Immature natural killer cell (primary cell): Measurements from ENCODE around the gene CLSTN1. TPM values are rescaled to one million over a fixed set of nuclear protein-coding genes. Genes with fewer than 3 reads are reported as not detected.
A peak's percentile ranks its signal among the peaks of the same experiment; 100 is the strongest.
"Not testable (repeated sequence)": the region's sequence is repeated elsewhere in the genome, so short reads cannot be mapped to it uniquely, and the experiment has no call there.

ENCODE experiments used
- DNase-seq, 3 donors: peaks; one replicate each; pipeline ENCODE4 v3.0.0; 2022; ENCODE audit warnings: mixed read lengths in 1 of 3
- H3K27ac Mint-ChIP-seq, 6 donors: one replicate each; pipeline ENCODE4 v1.8.0; 2020; ENCODE audit warnings: mixed read lengths in 6 of 6, mild to moderate bottlenecking in 5 of 6, inconsistent platforms in 4 of 6, moderate library complexity in 3 of 6
- H3K27me3 Mint-ChIP-seq, 3 donors: one replicate each; pipeline ENCODE4 v1.8.0; 2020 to 2021; ENCODE audit warnings: low read depth in 3 of 3, mild to moderate bottlenecking in 3 of 3, mixed read lengths in 3 of 3, moderate library complexity in 3 of 3, inconsistent platforms in 1 of 3
- H3K36me3 Mint-ChIP-seq, 3 donors: one replicate each; pipeline ENCODE4 v1.8.0; 2020; ENCODE audit warnings: mixed read lengths in 3 of 3, inconsistent platforms in 2 of 3, mild to moderate bottlenecking in 2 of 3
- H3K4me1 Mint-ChIP-seq, 2 donors: one replicate each; pipeline ENCODE4 v1.8.0; 2020; ENCODE audit warnings: inconsistent platforms in 2 of 2, mild to moderate bottlenecking in 2 of 2, mixed read lengths in 2 of 2, moderate library complexity in 1 of 2
- H3K4me3 Mint-ChIP-seq, 5 donors: one replicate each; pipeline ENCODE4 v1.8.0; 2020; ENCODE audit warnings: mild to moderate bottlenecking in 5 of 5, mixed read lengths in 5 of 5, inconsistent platforms in 3 of 5, moderate library complexity in 3 of 5
- H3K9me3 Mint-ChIP-seq, 6 donors: one replicate each; pipeline ENCODE4 v1.8.0; 2020; ENCODE audit warnings: mild to moderate bottlenecking in 6 of 6, mixed read lengths in 6 of 6, inconsistent platforms in 4 of 6, moderate library complexity in 3 of 6
- polyA plus RNA-seq, 3 donors: library from polyadenylated mRNA; unstranded; fragments of 300-500 nt; fragmentation: Illumina TruSeq; gene quantifications; one replicate each; pipeline ENCODE4 v1.2.3, GENCODE V29; 2021

Gene CLSTN1
- polyA plus RNA-seq, 3 donors from 2014 or later: 7.4 to 35.7 (median 11.0) TPM

GRCh38 chr1:9720785-9721605 is 102.8 kb downstream of the CLSTN1 start:
- Mint-ChIP-seq H3K4me1 (peaks cover 28 to 49% of the 10 kb centered on the region in 2 donors), H3K36me3 (peaks cover 12 to 31% (median 12%) of the 10 kb centered on the region in 3 donors), H3K27me3 (peaks cover 7 to 17% (median 15%) of the 10 kb centered on the region in 3 donors), H3K27ac (peak overlapping the region in 2 of 6 donors; percentile 49 to 74), H3K9me3 (no peaks in the 10 kb centered on the region), H3K4me3 (no peak overlapping the region)
- no peak for DNase-seq

- DNase-seq: no peak
- Mint-ChIP-seq H3K27me3 (peaks cover 7 to 18% (median 15%) of the 10 kb centered on the region in 3 donors), H3K36me3 (peaks cover 12 to 30% (median 12%) of the 10 kb centered on the region in 3 donors), H3K27ac (peak overlapping the region in 3 of 6 donors; percentile 22 to 65 (median 28)), H3K4me3 (no peak overlapping the region), H3K4me1 (peaks cover 30 to 54% of the 10 kb centered on the region in 2 donors), H3K9me3 (no peaks in the 10 kb centered on the region)
Observed at GRCh38 chr1:9719978-9720722, 103.6 kb downstream of the CLSTN1 start.

GRCh38 chr1:9718006-9718680 is 105.6 kb downstream of the CLSTN1 start:
- Mint-ChIP-seq H3K27ac (peak overlapping the region; percentile 91 to 96 (median 94)), H3K9me3 (no peaks in the 10 kb centered on the region)
- DNase-seq: no peak

GRCh38 chr1:9717193-9718005 is 106.4 kb downstream of the CLSTN1 start:
- H3K9me3 Mint-ChIP-seq: no peaks in the 10 kb centered on the region
- H3K36me3 Mint-ChIP-seq: peaks cover 7 to 22% (median 14%) of the 10 kb centered on the region in 3 donors
- H3K4me1 Mint-ChIP-seq: peaks cover 41 to 56% of the 10 kb centered on the region in 2 donors
- peak overlapping the region; percentile 91 to 96 (median 94) for H3K27ac Mint-ChIP-seq
- peaks cover 6 to 14% (median 12%) of the 10 kb centered on the region in 3 donors for H3K27me3 Mint-ChIP-seq
- DNase-seq: peak; percentile 89 to 90 (median 90)
- H3K4me3 Mint-ChIP-seq: peak overlapping the region; percentile 76 to 91 (median 85)

More at GRCh38 chr1:9718006-9718680, 105.6 kb downstream of the CLSTN1 start:
- Mint-ChIP-seq H3K4me1 (peaks cover 39 to 52% of the 10 kb centered on the region in 2 donors), H3K36me3 (peaks cover 7 to 27% (median 18%) of the 10 kb centered on the region in 3 donors), H3K27me3 (peaks cover 6 to 15% (median 12%) of the 10 kb centered on the region in 3 donors), H3K4me3 (peak overlapping the region; percentile 76 to 91 (median 85))

- H3K27me3 Mint-ChIP-seq: peaks cover 9 to 17% (median 14%) of the 10 kb centered on the region in 3 donors
- DNase-seq: no peak
- H3K36me3 Mint-ChIP-seq: peaks cover 7 to 26% (median 17%) of the 10 kb centered on the region in 3 donors
- H3K9me3 Mint-ChIP-seq: no peaks in the 10 kb centered on the region
- H3K4me1 Mint-ChIP-seq: peaks cover 45 to 60% of the 10 kb centered on the region in 2 donors
- peak overlapping the region; percentile 91 to 96 (median 94) for H3K27ac Mint-ChIP-seq
- H3K4me3 Mint-ChIP-seq: peak overlapping the region; percentile 76 to 91 (median 85)
Observed at GRCh38 chr1:9716404-9717192, 107.2 kb downstream of the CLSTN1 start.

GRCh38 chr1:9715536-9716226 is 108.1 kb downstream of the CLSTN1 start:
- no peaks in the 10 kb centered on the region for H3K9me3 Mint-ChIP-seq
- H3K4me3 Mint-ChIP-seq: peak overlapping the region in 4 of 5 donors; percentile 55 to 91 (median 80)
- H3K36me3 Mint-ChIP-seq: peaks cover 13 to 31% (median 22%) of the 10 kb centered on the region in 3 donors
- H3K4me1 Mint-ChIP-seq: peaks cover 53 to 64% of the 10 kb centered on the region in 2 donors
- no peak for DNase-seq
- peaks cover 12 to 18% (median 15%) of the 10 kb centered on the region in 3 donors for H3K27me3 Mint-ChIP-seq
- H3K27ac Mint-ChIP-seq: peak overlapping the region; percentile 40 to 96 (median 92)

- Mint-ChIP-seq H3K27ac (peak overlapping the region; percentile 71 to 88 (median 83)), H3K27me3 (peaks cover 12 to 18% (median 16%) of the 10 kb centered on the region in 3 donors), H3K4me1 (peaks cover 61 to 63% of the 10 kb centered on the region in 2 donors), H3K9me3 (no peaks in the 10 kb centered on the region), H3K36me3 (peaks cover 19 to 37% (median 28%) of the 10 kb centered on the region in 3 donors), H3K4me3 (peak overlapping the region; percentile 9 to 39 (median 20))
- no peak for DNase-seq
Observed at GRCh38 chr1:9714257-9714718, 109.5 kb downstream of the CLSTN1 start.

- H3K27ac Mint-ChIP-seq: peak overlapping the region; percentile 14 to 82 (median 75)
- peak overlapping the region in 1 of 5 donors; percentile 14 for H3K4me3 Mint-ChIP-seq
- H3K9me3 Mint-ChIP-seq, DNase-seq: not testable (repeated sequence)
- H3K4me1 Mint-ChIP-seq: peaks cover 56 to 57% of the 10 kb centered on the region in 2 donors
- H3K27me3 Mint-ChIP-seq: peaks cover 9 to 15% (median 14%) of the 10 kb centered on the region in 3 donors
- peaks cover 16 to 34% (median 25%) of the 10 kb centered on the region in 3 donors for H3K36me3 Mint-ChIP-seq
Observed at GRCh38 chr1:9712767-9713166, 111.0 kb downstream of the CLSTN1 start.

GRCh38 chr1:9711466-9712020 is 112.2 kb downstream of the CLSTN1 start:
- Mint-ChIP-seq H3K4me3 (peak overlapping the region; percentile 43 to 55 (median 44)), H3K27me3 (peaks cover 6 to 10% (median 8%) of the 10 kb centered on the region in 3 donors), H3K4me1 (peaks cover 53 to 57% of the 10 kb centered on the region in 2 donors), H3K27ac (peak overlapping the region; percentile 82 to 93 (median 90)), H3K36me3 (peaks cover 13 to 26% (median 20%) of the 10 kb centered on the region in 3 donors), H3K9me3 (no peaks in the 10 kb centered on the region)
- peak; percentile 70 to 76 (median 73) for DNase-seq

GRCh38 chr1:9710037-9710436 is 113.7 kb downstream of the CLSTN1 start:
- peaks cover 4 to 10% (median 6%) of the 10 kb centered on the region in 3 donors for H3K27me3 Mint-ChIP-seq
- peak overlapping the region in 1 of 5 donors; percentile 54 for H3K4me3 Mint-ChIP-seq
- no peak for DNase-seq
- H3K9me3 Mint-ChIP-seq: no peaks in the 10 kb centered on the region
- H3K4me1 Mint-ChIP-seq: peaks cover 57 to 66% of the 10 kb centered on the region in 2 donors
- peak overlapping the region; percentile 8 to 96 (median 78) for H3K27ac Mint-ChIP-seq
- H3K36me3 Mint-ChIP-seq: peaks cover 13 to 26% (median 26%) of the 10 kb centered on the region in 3 donors

GRCh38 chr1:9706178-9706577 is 117.6 kb downstream of the CLSTN1 start:
- peak overlapping the region; percentile 3 to 82 (median 42) for H3K4me3 Mint-ChIP-seq
- H3K36me3 Mint-ChIP-seq: peaks cover 9 to 20% (median 13%) of the 10 kb centered on the region in 3 donors
- H3K9me3 Mint-ChIP-seq: no peaks in the 10 kb centered on the region
- peaks cover 64 to 77% of the 10 kb centered on the region in 2 donors for H3K4me1 Mint-ChIP-seq
- peak overlapping the region; percentile 34 to 91 (median 78) for H3K27ac Mint-ChIP-seq
- peaks cover 0 to 15% (median 0%) of the 10 kb centered on the region in 3 donors for H3K27me3 Mint-ChIP-seq
- DNase-seq: no peak
